IMR-90 (cell line): ENCODE data around the gene DBI. TPM values are rescaled to one million over a fixed set of nuclear protein-coding genes. Genes with fewer than 3 reads are reported as not detected.

ENCODE experiments used
- ATAC-seq: fragments of 200-7000 bp; cut with Tn5 transposase; 2 replicates; pipeline ENCODE4 v1.9.1; 2020; ENCODE audit warnings: low read depth, mild to moderate bottlenecking, moderate library complexity
- BruUV-seq: library from RNA; stranded (reverse); fragments of 400-500 nt; replicated peaks from 2 replicates; lab custom pipeline; 2021; lab: Mats Ljungman, UMichigan
- CTCF ChIA-PET: fragments of 300-600 bp; formaldehyde crosslinking; extraction: SDS; loops from one replicate; lab custom pipeline; 2021; ENCODE audit warnings: antibody characterized with exemption; lab: Yijun Ruan, JAX
- POLR2A ChIA-PET: fragments of 300-600 bp; sonication (Branson Sonifier 250); formaldehyde crosslinking; loops from one replicate; lab custom pipeline; 2022; ENCODE audit warnings: antibody characterized with exemption; ENCODE audit not compliant: unreplicated experiment; lab: Charles Lee
- DNase-seq: peaks from one replicate; pipeline ENCODE4 v3.0.0; 2013
- H2AFZ ChIP-seq: replicated peaks from 2 replicates; pipeline ENCODE3; 2013; ENCODE audit warnings: low read length, mild to moderate bottlenecking; ENCODE audit not compliant: poor library complexity
- H2AK5ac ChIP-seq: 2 replicates; pipeline ENCODE4 v1.6.1; 2013; ENCODE audit warnings: low read depth, low read length, inconsistent platforms
- H2AK9ac ChIP-seq: replicated peaks from 2 replicates; pipeline ENCODE3; 2013; ENCODE audit warnings: mild to moderate bottlenecking, low read depth, low read length, moderate library complexity; ENCODE audit not compliant: poor library complexity
- H2BK120ac ChIP-seq: 2 replicates; pipeline ENCODE4 v1.6.1; 2013; ENCODE audit warnings: low read depth, low read length, inconsistent platforms
- H2BK15ac ChIP-seq: 3 replicates; pipeline ENCODE4 v1.6.1; 2013; ENCODE audit warnings: low read depth, low read length, inconsistent platforms
- H2BK20ac ChIP-seq: 2 replicates; pipeline ENCODE4 v1.6.1; 2013; ENCODE audit warnings: low read depth, mild to moderate bottlenecking, inconsistent platforms, low read length, moderate library complexity
- H2BK5ac ChIP-seq: 2 replicates; pipeline ENCODE4 v1.6.1; 2013; ENCODE audit warnings: mild to moderate bottlenecking, low read depth, low read length, inconsistent platforms; ENCODE audit not compliant: poor library complexity, severe bottlenecking
- H3K14ac ChIP-seq: replicated peaks from 2 replicates; pipeline ENCODE4 v1.6.1; 2013; ENCODE audit warnings: low read depth, low read length, inconsistent platforms
- H3K18ac ChIP-seq: 2 replicates; pipeline ENCODE4 v1.6.1; 2013; ENCODE audit warnings: low read depth, low read length, control low read depth
- H3K23ac ChIP-seq: 2 replicates; pipeline ENCODE4 v1.6.1; 2013; ENCODE audit warnings: low read depth, low read length, inconsistent platforms
- H3K27ac ChIP-seq: 2 replicates; pipeline ENCODE4 v1.5.1; 2013; ENCODE audit warnings: mild to moderate bottlenecking, control low read depth, low read length; ENCODE audit not compliant: insufficient read depth
- H3K27me3 ChIP-seq: 2 replicates; pipeline ENCODE4 v1.6.1; 2013; ENCODE audit warnings: low read length; ENCODE audit not compliant: control insufficient read depth, insufficient read depth
- H3K36me3 ChIP-seq: 2 replicates; pipeline ENCODE4 v1.6.1; 2013; ENCODE audit warnings: low read length, mixed read lengths; ENCODE audit not compliant: control insufficient read depth, insufficient read depth
- H3K4ac ChIP-seq: 2 replicates; pipeline ENCODE4 v1.6.1; 2013; ENCODE audit warnings: low read depth, low read length, inconsistent platforms
- H3K4me1 ChIP-seq: 2 replicates; pipeline ENCODE4 v1.6.1; 2013; ENCODE audit warnings: low read length, mixed read lengths; ENCODE audit not compliant: control insufficient read depth, insufficient read depth
- H3K4me2 ChIP-seq: 2 replicates; pipeline ENCODE4 v1.6.1; 2013; ENCODE audit warnings: low read depth, mild to moderate bottlenecking, control low read depth, low read length, moderate library complexity
- H3K4me3 ChIP-seq: 2 replicates; pipeline ENCODE4 v1.5.1; 2013; ENCODE audit warnings: low read depth, mild to moderate bottlenecking, control low read depth, low read length, moderate library complexity; ENCODE audit not compliant: insufficient read depth
- H3K56ac ChIP-seq: 2 replicates; pipeline ENCODE4 v1.6.1; 2013; ENCODE audit warnings: low read length, inconsistent platforms; ENCODE audit not compliant: insufficient read depth; ENCODE audit errors: extremely low read depth
- H3K79me1 ChIP-seq, 2 experiments: 2 replicates each; pipeline ENCODE4 v1.6.1; 2013; ENCODE audit warnings: low read length in 2 of 2, inconsistent platforms in 1 of 2, low read depth in 1 of 2
- H3K9ac ChIP-seq: 2 replicates; pipeline ENCODE4 v1.6.1; 2013; ENCODE audit warnings: low read depth, low read length, control low read depth
- H3K9me1 ChIP-seq: 2 replicates; pipeline ENCODE4 v1.6.1; 2013; ENCODE audit warnings: low read length, inconsistent platforms; ENCODE audit not compliant: insufficient read depth
- H3K9me3 ChIP-seq: 2 replicates; pipeline ENCODE4 v1.6.1; 2013; ENCODE audit warnings: low read length; ENCODE audit not compliant: control insufficient read depth, insufficient read depth
- H4K20me1 ChIP-seq: 2 replicates; pipeline ENCODE4 v1.6.1; 2013; ENCODE audit warnings: low read length, inconsistent platforms; ENCODE audit not compliant: insufficient read depth
- H4K5ac ChIP-seq: 2 replicates; pipeline ENCODE4 v1.6.1; 2013; ENCODE audit warnings: mild to moderate bottlenecking, low read depth, low read length, control low read depth
- H4K8ac ChIP-seq, 2 experiments: 2 replicates each; pipeline ENCODE4 v1.6.1; 2013; ENCODE audit warnings: low read depth in 2 of 2, low read length in 2 of 2, control low read depth in 1 of 2, inconsistent platforms in 1 of 2
- H4K91ac ChIP-seq: 2 replicates; pipeline ENCODE4 v1.6.1; 2013; ENCODE audit warnings: low read depth, low read length, inconsistent platforms; ENCODE audit not compliant: insufficient read depth
- BHLHE40 ChIP-seq: fragments of 150-350 bp; IDR thresholded peaks from 2 replicates; pipeline ENCODE4 v1.6.1; 2016; ENCODE audit warnings: mild to moderate bottlenecking, low read depth, low read length
- CEBPB ChIP-seq: IDR thresholded peaks from 2 replicates; pipeline ENCODE4 v1.6.1; 2012; ENCODE audit warnings: low read depth, low read length, improper control_type of control experiment
- CHD1 ChIP-seq: IDR thresholded peaks from 2 replicates; pipeline ENCODE4 v1.6.1; 2012; ENCODE audit warnings: low read depth, low read length, improper control_type of control experiment
- CTCF ChIP-seq: conservative IDR thresholded peaks from 2 replicates; pipeline ENCODE4 v1.5.1; 2012; ENCODE audit warnings: mild to moderate bottlenecking, low read depth, low read length, improper control_type of control experiment
- ELK1 ChIP-seq: fragments of 150-350 bp; IDR thresholded peaks from 2 replicates; pipeline ENCODE4 v1.6.1; 2016; ENCODE audit warnings: low read depth, mild to moderate bottlenecking, low read length, moderate library complexity, borderline replicate concordance
- MAFK ChIP-seq: IDR thresholded peaks from 2 replicates; pipeline ENCODE4 v1.6.1; 2012; ENCODE audit warnings: low read depth, low read length, improper control_type of control experiment
- MAZ ChIP-seq: IDR thresholded peaks from 2 replicates; pipeline ENCODE4 v1.6.1; 2012; ENCODE audit warnings: low read depth, mild to moderate bottlenecking, low read length, improper control_type of control experiment, moderate library complexity, borderline replicate concordance
- MXI1 ChIP-seq: IDR thresholded peaks from 2 replicates; pipeline ENCODE4 v1.6.1; 2012; ENCODE audit warnings: low read depth, mild to moderate bottlenecking, low read length, moderate library complexity, borderline replicate concordance
- NFE2L2 ChIP-seq: fragments of 150-350 bp; IDR thresholded peaks from 2 replicates; pipeline ENCODE4 v1.6.1; 2016; ENCODE audit warnings: low read depth, mild to moderate bottlenecking, low read length
- POLR2A ChIP-seq: IDR thresholded peaks from 2 replicates; pipeline ENCODE4 v1.6.1; 2012; ENCODE audit warnings: mild to moderate bottlenecking, low read depth, low read length
- RAD21 ChIP-seq: IDR thresholded peaks from 2 replicates; pipeline ENCODE4 v1.6.1; 2012; ENCODE audit warnings: low read length, improper control_type of control experiment
- RCOR1 ChIP-seq: IDR thresholded peaks from 2 replicates; pipeline ENCODE4 v1.6.1; 2012; ENCODE audit warnings: mild to moderate bottlenecking, low read length, improper control_type of control experiment; ENCODE audit not compliant: insufficient replicate concordance
- RFX5 ChIP-seq: IDR thresholded peaks from 2 replicates; pipeline ENCODE4 v1.8.0; 2012; ENCODE audit warnings: low read depth, mild to moderate bottlenecking, low read length, moderate library complexity
- SMC3 ChIP-seq: fragments of 150-350 bp; IDR thresholded peaks from 2 replicates; pipeline ENCODE4 v1.6.1; 2016; ENCODE audit warnings: low read depth, mild to moderate bottlenecking, antibody characterized with exemption, low read length, moderate library complexity
- WGBS, 2 experiments: methylation state at CpG; one replicate each; pipeline versions ENCODE4 v1.1.5 to v1.1.7; 2013; ENCODE audit warnings: missing lambda C conversion rate in 2 of 2; ENCODE audit not compliant: insufficient read length in 1 of 2; ENCODE audit errors: extremely low coverage in 2 of 2; 5-methylcytosine and 5-hydroxymethylcytosine counted together
- dilution Hi-C: fragments of 300-500 bp; cut with HindIII; formaldehyde crosslinking; loops from one replicate; pipeline ENCODE4 v1.14.3; 2018; ENCODE audit warnings: low sequenced_read_pairs; ENCODE audit not compliant: unreplicated experiment
- in situ Hi-C: fragments of 300-500 bp; cut with MboI; formaldehyde crosslinking; loops from 3 replicates; pipeline ENCODE4 v1.14.3; 2019; ENCODE audit warnings: low sequenced_read_pairs, inconsistent platforms, mixed read lengths
- intact Hi-C: fragments of 100-400 bp; cut with micrococcal nuclease; formaldehyde crosslinking; loops from 2 replicates; pipeline ENCODE4 v1.10.0; 2022
- polyA plus RNA-seq, 3 experiments: library from polyadenylated mRNA; depleted of rRNA; stranded (reverse); fragments of >200 nt; gene quantifications; 2 replicates each; pipeline ENCODE4 v1.2.3, GENCODE V29; 2012; ENCODE audit warnings: low replicate concordance in 1 of 3
- total RNA-seq: library from RNA; depleted of rRNA; stranded (reverse); fragments of >200 nt; gene quantifications from 2 replicates; pipeline ENCODE4 v1.2.3, GENCODE V29; 2012

Gene DBI
- total and polyA plus RNA-seq, 2 of the 4 experiments (the other 2 are of a cell fraction), result 42.5 to 278 TPM

- Histone ChIP-seq H3K23ac (no peak overlapping the region), H3K27ac (no peak overlapping the region), H2BK15ac (no peak overlapping the region), H3K18ac (no peak overlapping the region), H4K5ac (no peak overlapping the region), H2AK9ac (no peak overlapping the region), H3K4me1 (no peaks in the 10 kb centered on the region), H3K27me3 (no peaks in the 10 kb centered on the region; the same call in 1 of the 2 replicates), H3K4me3 (no peak overlapping the region), H4K8ac (no peak overlapping the region), H2AK5ac (no peak overlapping the region), H3K14ac (no peak overlapping the region), H2BK5ac (no peak overlapping the region), H3K36me3 (peaks cover 17% of the 10 kb centered on the region), H4K20me1 (no peaks in the 10 kb centered on the region), H3K9me1 (no peaks in the 10 kb centered on the region), H3K9me3 (no peaks in the 10 kb centered on the region), H4K91ac (no peak overlapping the region), H2BK120ac (no peak overlapping the region), H3K4ac (no peak overlapping the region), H3K9ac (no peak overlapping the region), H3K79me1 (no peaks in the 10 kb centered on the region), H3K4me2 (no peak overlapping the region), H3K56ac (no peak overlapping the region), H2BK20ac (no peak overlapping the region), H2AFZ (no peak overlapping the region)
- dilution Hi-C loops (no loop called here), in situ Hi-C loops (no loop called here), intact Hi-C loops (no loop called here)
- DNase-seq (no peak), ATAC-seq (no peak)
- CTCF ChIA-PET, result no interaction called here
- BruUV-seq, result no TSS peak
- POLR2A ChIA-PET, result no interaction called here
- WGBS, 2 experiments, result 100% methylated on average over 1 of the region's 5 CpGs; no CpG with 5 or more reads in 1 of the 2 experiments
- TF ChIP-seq ELK1 (no peak), CEBPB (no peak), MAZ (no peak), RFX5 (no peak), BHLHE40 (no peak), CTCF (no peak), CHD1 (no peak), MXI1 (no peak), RCOR1 (no peak), MAFK (no peak), POLR2A (no peak), SMC3 (no peak), NFE2L2 (no peak), RAD21 (no peak)
These were observed 10.0 kb downstream of the DBI start for GRCh38 chr2:119376810-119377209.
